ENCODE results near the gene ZSWIM3. TPM values are rescaled to one million over a fixed set of nuclear protein-coding genes. Genes with fewer than 3 reads are reported as not detected.

ZSWIM3 gene
- total RNA-seq, 1 experiment from 2014 or later = 1.4 TPM

DNA sequence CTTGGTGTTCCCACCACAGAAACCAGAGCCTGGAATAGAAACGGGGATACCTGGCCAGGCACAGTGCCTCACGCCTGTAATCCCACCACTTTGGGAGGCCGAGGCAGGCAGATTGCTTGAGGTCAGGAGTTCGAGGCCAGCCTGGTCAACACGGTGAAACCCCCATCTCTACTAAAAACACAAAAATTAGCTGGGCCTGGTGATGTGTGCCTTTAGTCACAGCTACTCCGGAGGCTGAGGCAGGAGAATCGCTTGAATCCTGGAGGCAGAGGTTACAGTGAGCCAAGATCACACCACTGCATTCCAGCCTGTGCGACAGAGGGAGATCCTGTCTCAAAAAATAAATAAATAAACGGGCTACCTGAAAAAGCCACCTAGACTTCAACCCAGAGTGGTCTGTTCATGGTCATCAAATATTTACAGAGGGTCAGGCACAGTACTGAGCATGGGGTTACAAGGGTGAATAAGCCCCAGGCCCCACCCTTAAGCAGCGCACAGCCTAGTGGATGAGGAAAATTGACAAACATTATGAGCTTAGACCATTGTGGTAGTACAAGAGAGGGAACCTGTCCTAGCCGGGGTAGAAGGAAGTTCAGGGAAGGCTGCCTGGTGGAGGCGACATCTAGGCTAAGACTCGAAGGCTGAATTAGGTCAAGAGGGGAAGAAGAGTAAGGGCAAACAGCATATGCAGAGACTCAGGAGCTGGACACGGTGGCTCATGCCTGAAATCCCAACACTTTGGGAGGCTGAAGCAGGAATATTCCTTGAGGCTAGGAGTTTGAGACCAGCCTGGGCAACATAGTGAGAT is 69.9 kb downstream of the ZSWIM3 start:
- intact Hi-C loops (cut with micrococcal nuclease) = no loop called here
- TF ChIP-seq, protein P1, sequence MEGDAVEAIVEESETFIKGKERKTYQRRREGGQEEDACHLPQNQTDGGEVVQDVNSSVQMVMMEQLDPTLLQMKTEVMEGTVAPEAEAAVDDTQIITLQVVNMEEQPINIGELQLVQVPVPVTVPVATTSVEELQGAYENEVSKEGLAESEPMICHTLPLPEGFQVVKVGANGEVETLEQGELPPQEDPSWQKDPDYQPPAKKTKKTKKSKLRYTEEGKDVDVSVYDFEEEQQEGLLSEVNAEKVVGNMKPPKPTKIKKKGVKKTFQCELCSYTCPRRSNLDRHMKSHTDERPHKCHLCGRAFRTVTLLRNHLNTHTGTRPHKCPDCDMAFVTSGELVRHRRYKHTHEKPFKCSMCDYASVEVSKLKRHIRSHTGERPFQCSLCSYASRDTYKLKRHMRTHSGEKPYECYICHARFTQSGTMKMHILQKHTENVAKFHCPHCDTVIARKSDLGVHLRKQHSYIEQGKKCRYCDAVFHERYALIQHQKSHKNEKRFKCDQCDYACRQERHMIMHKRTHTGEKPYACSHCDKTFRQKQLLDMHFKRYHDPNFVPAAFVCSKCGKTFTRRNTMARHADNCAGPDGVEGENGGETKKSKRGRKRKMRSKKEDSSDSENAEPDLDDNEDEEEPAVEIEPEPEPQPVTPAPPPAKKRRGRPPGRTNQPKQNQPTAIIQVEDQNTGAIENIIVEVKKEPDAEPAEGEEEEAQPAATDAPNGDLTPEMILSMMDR (IDR thresholded peaks at IDR 0.05; ENCODE audit: unreplicated experiment) = no peak
- Mint-ChIP-seq H3K4me3 (ENCODE audit: unreplicated experiment) (no peak overlapping the region), H3K27me3 (ENCODE audit: insufficient read depth, unreplicated experiment) (peaks cover 1% of the 10 kb centered on the region), H3K9me3 (ENCODE audit: unreplicated experiment) (no peaks in the 10 kb centered on the region), H3K36me3 (ENCODE audit: insufficient read depth, unreplicated experiment) (peaks cover under 1% of the 10 kb centered on the region), H3K4me1 (ENCODE audit: insufficient read depth, unreplicated experiment) (peaks cover 5% of the 10 kb centered on the region), H3K27ac (ENCODE audit: low read depth, unreplicated experiment) (no peak overlapping the region)
- no peak for DNase-seq (ENCODE audit: unreplicated experiment)
- POLR2A ChIA-PET = interaction anchor here (0.6 to 1.3 kb wide), 7 partner anchors 10 to 1328 kb away, joined by 3 to 4 read pairs (median 3); no protein-coding TSS in a partner anchor
- CTCF ChIA-PET = interaction anchor here (0.6 to 1.4 kb wide), 8 partner anchors 12 to 141 kb away, joined by 3 to 4 read pairs (median 3); partner anchors contain the start of genes CTSA and ZSWIM1
- no TSS peak for BruUV-seq (replicated peaks)

Other genes with a start within 250 kb of the ZSWIM3 start
- not detected in 2 replicates for gene WFDC10A, start 227.9 kb upstream of the ZSWIM3 start, total RNA-seq (2022)
- not detected in 2 replicates for gene WFDC9, start 226.3 kb upstream of the ZSWIM3 start, total RNA-seq (2022)
- not detected in 2 replicates for gene WFDC11, start 187.4 kb upstream of the ZSWIM3 start, total RNA-seq (2022)
- gene WFDC13, start 155.6 kb upstream of the ZSWIM3 start, total RNA-seq (2022) = not detected in 2 replicates
- not detected in 2 replicates for gene WFDC10B, start 152.6 kb upstream of the ZSWIM3 start, total RNA-seq (2022)
- not detected in 2 replicates for gene SPINT4, start 135.3 kb upstream of the ZSWIM3 start, total RNA-seq (2022)
- gene WFDC3, start 65.7 kb upstream of the ZSWIM3 start, total RNA-seq (2022) = 0.91 TPM in 1 of 2 replicates, not detected in the other
- gene DNTTIP1, start 65.7 kb upstream of the ZSWIM3 start, total RNA-seq (2022) = 41.6 and 51.6 TPM in 2 replicates
- 98.4 and 107 TPM in 2 replicates for gene UBE2C, start 45.0 kb upstream of the ZSWIM3 start, total RNA-seq (2022)
- 0.79 TPM in 1 of 2 replicates, not detected in the other for gene TNNC2, start 30.3 kb upstream of the ZSWIM3 start, total RNA-seq (2022)
- 8.5 and 13.9 TPM in 2 replicates for gene SNX21, start 23.8 kb upstream of the ZSWIM3 start, total RNA-seq (2022)
- 19.5 and 20.1 TPM in 2 replicates for gene ACOT8, start 222 bp upstream of the ZSWIM3 start, total RNA-seq (2022)
- gene ZSWIM1, start 23.6 kb downstream of the ZSWIM3 start, total RNA-seq (2022) = 7.6 and 10.3 TPM in 2 replicates
- gene SPATA25, start 30.0 kb downstream of the ZSWIM3 start, total RNA-seq (2022) = 0.72 and 0.74 TPM in 2 replicates
- gene NEURL2, start 33.6 kb downstream of the ZSWIM3 start, total RNA-seq (2022) = 2.0 and 2.5 TPM in 2 replicates
- gene CTSA, start 33.7 kb downstream of the ZSWIM3 start, total RNA-seq (2022) = 25.3 and 39.1 TPM in 2 replicates
- gene PLTP, start 54.5 kb downstream of the ZSWIM3 start, total RNA-seq (2022) = 0.20 and 0.37 TPM in 2 replicates
- 14.3 and 20.5 TPM in 2 replicates for gene PCIF1, start 77.1 kb downstream of the ZSWIM3 start, total RNA-seq (2022)
- 24.2 and 26.9 TPM in 2 replicates for gene ZNF335, start 114.6 kb downstream of the ZSWIM3 start, total RNA-seq (2022)
- gene MMP9, start 151.3 kb downstream of the ZSWIM3 start, total RNA-seq (2022) = 0.12 TPM in 1 of 2 replicates, not detected in the other
- 0.75 and 0.98 TPM in 2 replicates for gene SLC12A5, start 171.6 kb downstream of the ZSWIM3 start, total RNA-seq (2022)
- gene NCOA5, start 232.3 kb downstream of the ZSWIM3 start, total RNA-seq (2022) = 26.0 and 31.2 TPM in 2 replicates